Tibial nerve (tissue), 3 donors: ENCODE measurements around the gene ACR.

ENCODE experiments used
- POLR2A ChIP-seq, 2 donors: fragments of 450-650 bp; IDR thresholded peaks; one replicate each; pipeline ENCODE4 v1.6.1; 2017; ENCODE audit warnings: antibody characterized with exemption in 2 of 2, mild to moderate bottlenecking in 2 of 2, moderate library complexity in 2 of 2
- TF ChIP-seq, protein P1 (sequence below), 5 experiments: fragments of 200-600 bp in 3 of 5; fragments of 450-650 bp in 2 of 5; sonication (generic) in 3 of 5; IDR thresholded peaks; one replicate each; pipeline ENCODE4 v1.5.1; 2016 to 2019; ENCODE audit warnings: antibody characterized with exemption in 5 of 5, mild to moderate bottlenecking in 3 of 5, moderate library complexity in 2 of 5

DNA sequence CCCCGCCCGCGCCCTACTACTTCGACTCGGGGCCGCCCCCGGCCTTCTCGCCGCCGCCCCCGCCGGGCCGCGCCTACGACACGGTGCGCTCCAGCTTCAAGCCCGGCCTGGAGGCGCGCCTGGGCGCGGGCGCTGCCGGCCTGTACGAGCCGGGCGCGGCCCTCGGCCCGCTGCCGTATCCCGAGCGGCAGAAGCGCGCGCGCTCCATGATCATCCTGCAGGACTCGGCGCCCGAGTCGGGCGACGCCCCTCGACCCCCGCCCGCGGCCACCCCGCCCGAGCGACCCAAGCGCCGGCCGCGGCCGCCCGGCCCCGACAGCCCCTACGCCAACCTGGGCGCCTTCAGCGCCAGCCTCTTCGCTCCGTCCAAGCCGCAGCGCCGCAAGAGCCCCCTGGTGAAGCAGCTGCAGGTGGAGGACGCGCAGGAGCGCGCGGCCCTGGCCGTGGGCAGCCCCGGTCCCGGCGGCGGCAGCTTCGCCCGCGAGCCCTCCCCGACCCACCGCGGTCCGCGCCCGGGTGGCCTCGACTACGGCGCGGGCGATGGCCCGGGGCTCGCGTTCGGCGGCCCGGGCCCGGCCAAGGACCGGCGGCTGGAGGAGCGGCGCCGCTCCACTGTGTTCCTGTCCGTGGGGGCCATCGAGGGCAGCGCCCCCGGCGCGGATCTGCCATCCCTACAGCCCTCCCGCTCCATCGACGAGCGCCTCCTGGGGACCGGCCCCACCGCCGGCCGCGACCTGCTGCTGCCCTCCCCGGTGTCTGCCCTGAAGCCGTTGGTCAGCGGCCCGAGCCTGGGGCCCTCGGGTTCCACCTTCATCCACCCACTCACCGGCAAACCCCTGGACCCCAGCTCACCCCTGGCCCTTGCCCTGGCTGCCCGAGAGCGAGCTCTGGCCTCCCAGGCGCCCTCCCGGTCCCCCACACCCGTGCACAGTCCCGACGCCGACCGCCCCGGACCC, 17.4 kb upstream of the ACR start:
- TF ChIP-seq, protein P1, sequence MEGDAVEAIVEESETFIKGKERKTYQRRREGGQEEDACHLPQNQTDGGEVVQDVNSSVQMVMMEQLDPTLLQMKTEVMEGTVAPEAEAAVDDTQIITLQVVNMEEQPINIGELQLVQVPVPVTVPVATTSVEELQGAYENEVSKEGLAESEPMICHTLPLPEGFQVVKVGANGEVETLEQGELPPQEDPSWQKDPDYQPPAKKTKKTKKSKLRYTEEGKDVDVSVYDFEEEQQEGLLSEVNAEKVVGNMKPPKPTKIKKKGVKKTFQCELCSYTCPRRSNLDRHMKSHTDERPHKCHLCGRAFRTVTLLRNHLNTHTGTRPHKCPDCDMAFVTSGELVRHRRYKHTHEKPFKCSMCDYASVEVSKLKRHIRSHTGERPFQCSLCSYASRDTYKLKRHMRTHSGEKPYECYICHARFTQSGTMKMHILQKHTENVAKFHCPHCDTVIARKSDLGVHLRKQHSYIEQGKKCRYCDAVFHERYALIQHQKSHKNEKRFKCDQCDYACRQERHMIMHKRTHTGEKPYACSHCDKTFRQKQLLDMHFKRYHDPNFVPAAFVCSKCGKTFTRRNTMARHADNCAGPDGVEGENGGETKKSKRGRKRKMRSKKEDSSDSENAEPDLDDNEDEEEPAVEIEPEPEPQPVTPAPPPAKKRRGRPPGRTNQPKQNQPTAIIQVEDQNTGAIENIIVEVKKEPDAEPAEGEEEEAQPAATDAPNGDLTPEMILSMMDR (IDR thresholded peaks at IDR 0.05), result no peak
- no peak for TF ChIP-seq POLR2A (IDR thresholded peaks at IDR 0.05)
